ENCODE measurements around the gene MBNL2.

The MBNL2 gene

GRCh38 chr13:97253581-97254293 is 31.6 kb downstream of the MBNL2 start:
- DNase-seq (ENCODE audit: low read depth in 2 of 2): no peak

DNA sequence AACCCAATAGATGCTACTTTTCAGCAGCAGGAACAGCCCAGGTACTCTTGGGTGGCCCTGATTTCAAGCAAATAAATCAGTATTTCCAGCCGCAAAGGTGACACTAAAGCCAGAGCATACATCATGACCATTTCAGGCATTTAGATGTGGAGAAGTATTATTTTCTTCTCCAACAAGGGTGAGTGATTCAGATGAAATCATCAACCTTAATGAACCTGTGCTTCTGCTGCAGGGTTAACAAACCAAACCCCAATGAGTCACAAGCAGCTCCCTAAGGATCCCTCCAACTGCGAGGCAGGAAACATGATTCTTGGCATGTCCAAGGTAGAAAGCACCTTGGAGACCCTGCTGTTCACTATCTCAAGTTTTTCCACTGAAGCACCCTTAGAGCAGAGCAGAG is 32.7 kb downstream of the MBNL2 start:
- no peak for DNase-seq (ENCODE audit: low read depth in 2 of 2)

GRCh38 chr13:97255515-97256021 is 33.4 kb downstream of the MBNL2 start:
- DNase-seq (ENCODE audit: low read depth in 2 of 2): no peak

DNA sequence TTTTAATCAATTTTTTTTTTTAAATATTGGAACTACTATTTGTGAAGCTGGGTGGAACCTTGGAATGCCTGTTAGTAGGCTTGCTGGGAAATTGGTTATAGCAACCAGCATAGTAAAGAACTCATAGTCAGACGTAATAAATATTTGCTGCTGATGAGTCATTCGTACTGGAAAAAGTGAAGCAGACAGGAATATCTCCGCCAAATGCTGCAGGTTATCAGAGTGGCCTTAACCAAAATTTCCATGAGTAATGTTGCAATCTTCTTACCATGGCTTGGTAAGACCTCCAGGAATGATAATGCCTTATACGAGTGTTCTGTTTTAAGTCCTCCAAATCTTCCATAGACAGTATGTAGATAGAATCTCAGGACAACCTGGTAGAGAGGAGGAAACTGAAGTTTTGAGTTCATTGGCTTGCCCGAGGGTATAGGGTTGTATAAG is 34.2 kb downstream of the MBNL2 start:
- DNase-seq (ENCODE audit: low read depth in 2 of 2): peak; percentile 88 to 91

- no peak for DNase-seq (ENCODE audit: low read depth in 2 of 2)
These were observed 35.2 kb downstream of the MBNL2 start for GRCh38 chr13:97257228-97257755.

DNA sequence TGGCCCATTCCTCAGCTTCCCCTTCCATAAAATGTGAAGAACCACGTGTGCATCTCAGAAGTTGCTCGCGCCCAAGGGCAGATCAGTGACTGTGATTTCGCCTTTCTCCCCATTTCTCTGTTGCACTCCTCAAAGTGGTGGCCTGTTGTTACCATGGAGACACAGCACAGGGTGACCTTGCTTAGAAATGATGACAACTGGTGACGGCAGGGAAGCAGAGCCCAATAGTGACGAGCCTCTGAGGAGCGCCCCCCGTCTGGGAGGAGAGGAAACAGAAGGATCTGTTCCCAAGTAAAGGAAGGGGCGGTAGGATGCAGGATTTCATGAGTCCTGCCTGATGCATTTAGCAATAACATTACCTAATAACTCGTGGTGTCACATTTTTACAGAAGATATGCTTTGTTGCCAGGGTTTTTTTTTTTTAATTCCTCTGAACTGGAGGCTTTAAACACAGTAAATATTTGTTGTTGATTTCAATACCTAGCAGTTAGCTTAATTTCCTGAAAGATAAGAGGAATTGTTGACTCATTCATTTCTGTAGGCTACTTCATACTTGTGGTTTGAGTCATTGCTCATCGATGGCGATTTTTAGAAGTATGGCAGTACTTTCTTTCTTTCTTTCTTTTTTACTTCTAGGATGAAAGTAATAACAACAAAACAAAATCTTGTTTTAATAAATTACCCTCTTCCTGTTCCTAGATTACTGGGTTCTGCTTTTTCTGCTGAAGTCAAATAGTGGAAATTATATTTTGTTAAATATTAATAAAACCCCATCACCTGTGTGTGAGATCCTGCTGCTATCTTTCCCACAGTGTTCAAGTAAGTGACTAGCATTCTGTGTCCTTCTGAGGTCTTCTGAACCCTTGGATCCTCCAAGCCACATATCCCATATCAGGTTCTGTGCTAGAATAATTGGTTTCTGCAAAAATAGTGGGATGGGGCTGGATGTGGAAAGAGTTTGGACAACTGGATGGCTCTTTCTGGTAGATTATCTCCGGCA is 36.0 kb downstream of the MBNL2 start:
- peak; percentile 65 to 66 for DNase-seq (ENCODE audit: low read depth in 2 of 2)

DNA sequence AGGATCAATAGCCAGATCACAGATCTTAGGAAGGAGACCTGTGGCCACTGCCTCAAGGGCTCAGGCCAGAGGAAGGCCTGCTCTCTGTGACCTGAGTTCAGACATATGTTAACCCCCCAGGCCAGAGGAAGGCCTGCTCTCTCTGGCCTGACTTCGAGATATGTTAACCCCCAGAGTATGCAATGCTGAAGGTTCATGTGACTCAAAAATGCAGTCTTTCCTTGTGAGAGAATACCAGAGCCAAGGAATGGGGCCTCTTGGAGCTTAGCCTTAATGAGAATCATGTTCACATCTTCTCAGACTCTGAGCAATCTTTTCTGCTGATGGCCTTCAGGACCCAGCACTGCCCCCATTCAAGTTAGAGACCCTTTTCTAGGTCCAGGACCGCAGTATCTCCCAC is 36.7 kb downstream of the MBNL2 start:
- no peak for DNase-seq (ENCODE audit: low read depth in 2 of 2)

DNA sequence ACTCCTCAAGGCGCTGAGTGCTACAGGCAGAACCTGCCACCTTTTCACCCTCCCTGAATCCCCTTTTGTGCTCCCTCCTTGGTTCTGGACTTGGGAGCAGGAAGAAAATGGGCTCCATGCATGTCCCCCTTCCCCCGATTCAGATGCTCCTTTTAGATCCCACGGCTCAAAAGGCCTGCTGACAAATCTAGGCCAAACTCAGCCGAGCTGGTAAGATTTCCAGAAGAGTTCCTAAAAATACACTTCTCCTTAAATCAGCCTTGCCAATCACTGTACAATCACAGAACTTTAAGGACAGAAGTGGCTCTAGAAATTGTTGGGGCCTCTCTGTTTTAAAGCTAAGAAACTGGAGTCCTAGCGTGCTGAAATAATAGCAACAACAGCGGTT is 37.3 kb downstream of the MBNL2 start:
- no peak for DNase-seq (ENCODE audit: low read depth in 2 of 2)

DNA sequence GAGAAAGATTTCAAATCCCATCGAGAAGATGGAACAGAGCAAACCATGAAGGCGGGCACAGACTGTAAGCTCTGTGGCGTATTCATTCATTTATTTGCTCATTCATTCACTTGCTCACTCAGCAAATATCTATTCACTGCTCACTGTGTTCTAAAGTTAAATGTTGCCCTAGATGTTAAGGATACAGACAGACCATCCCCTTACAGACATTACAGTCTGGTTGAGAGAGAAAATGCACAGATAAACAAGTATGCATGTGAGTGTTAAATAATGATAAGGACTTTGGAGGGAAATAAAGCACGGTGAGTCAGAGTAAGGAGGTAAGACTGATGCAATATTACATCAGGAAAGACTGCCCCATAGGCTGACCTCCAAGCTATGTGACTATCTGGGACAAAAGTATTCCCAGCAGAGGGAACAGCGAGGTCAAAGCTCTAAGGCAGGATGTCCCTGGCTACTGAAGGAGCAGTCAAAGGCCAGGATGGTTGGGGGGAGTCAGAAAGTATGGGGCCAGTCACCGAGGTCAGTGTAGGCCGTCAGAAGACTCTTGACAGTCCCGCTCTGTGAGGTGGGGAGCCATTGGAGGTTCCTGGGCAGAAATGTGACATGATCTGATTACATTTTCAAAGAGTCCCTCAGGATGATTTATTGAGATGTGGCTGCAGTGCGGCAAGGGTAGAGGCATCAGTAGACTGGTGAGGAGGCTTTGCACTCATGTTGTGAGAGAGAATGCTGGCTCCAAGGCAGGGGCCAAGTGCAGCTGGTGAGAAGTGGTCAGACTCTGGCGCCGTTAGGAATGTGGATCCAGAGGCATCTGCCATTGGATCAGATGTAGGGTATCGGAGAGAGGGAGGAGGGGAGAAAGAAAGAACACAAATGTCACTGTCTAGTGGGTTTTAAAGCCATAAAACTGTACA is 37.9 kb downstream of the MBNL2 start:
- no peak for DNase-seq (ENCODE audit: low read depth in 2 of 2)

GRCh38 chr13:97261254-97262005 is 39.3 kb downstream of the MBNL2 start:
- no peak for DNase-seq (ENCODE audit: low read depth in 2 of 2)

GRCh38 chr13:97262058-97262457 is 39.9 kb downstream of the MBNL2 start:
- DNase-seq (ENCODE audit: low read depth in 2 of 2): no peak

- DNase-seq (ENCODE audit: low read depth in 2 of 2): no peak
These were observed 41.0 kb downstream of the MBNL2 start for GRCh38 chr13:97263160-97263559.

DNA sequence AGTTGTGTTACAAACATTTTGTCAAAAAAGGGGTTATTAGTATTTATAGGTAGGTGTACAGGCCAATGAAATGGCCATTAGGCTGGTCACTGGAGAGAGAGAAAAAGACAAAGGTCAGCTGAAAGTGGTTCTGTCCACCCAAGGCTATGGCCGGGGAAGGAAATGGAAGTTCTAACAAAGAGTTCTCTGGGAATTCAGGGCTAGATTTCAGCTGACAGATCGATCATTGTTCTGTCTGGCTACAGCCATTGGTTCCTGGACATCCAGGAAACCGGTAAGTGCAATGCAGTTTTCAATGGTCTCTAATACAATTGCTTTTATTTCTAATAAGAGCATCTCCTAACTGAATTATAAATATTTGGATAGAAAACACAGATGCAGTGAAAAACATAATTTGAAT is 42.5 kb downstream of the MBNL2 start:
- no peak for DNase-seq (ENCODE audit: low read depth in 2 of 2)

DNA sequence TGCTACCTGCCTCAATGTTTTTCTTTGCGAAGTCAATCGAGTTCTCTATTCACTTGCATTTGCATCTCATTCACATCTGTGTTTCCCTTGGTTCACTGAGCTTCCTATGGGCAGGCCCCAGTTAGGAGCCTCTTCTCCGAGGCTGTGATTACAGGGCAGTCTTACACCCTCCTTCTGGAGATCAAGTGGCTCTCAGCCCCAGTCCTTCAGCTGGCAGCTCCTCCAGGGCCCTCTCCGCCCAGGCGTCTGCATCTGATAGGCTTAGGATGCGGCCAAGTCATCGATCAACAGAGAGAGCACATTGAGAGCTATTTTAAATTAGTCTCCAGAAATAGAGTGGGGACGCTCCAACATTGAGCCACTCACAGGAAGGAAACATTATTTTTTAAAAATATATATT is 44.2 kb downstream of the MBNL2 start:
- DNase-seq (ENCODE audit: low read depth in 2 of 2): no peak

- no peak for DNase-seq (ENCODE audit: low read depth in 2 of 2)
These were observed 44.8 kb downstream of the MBNL2 start for GRCh38 chr13:97266772-97267417.

DNA sequence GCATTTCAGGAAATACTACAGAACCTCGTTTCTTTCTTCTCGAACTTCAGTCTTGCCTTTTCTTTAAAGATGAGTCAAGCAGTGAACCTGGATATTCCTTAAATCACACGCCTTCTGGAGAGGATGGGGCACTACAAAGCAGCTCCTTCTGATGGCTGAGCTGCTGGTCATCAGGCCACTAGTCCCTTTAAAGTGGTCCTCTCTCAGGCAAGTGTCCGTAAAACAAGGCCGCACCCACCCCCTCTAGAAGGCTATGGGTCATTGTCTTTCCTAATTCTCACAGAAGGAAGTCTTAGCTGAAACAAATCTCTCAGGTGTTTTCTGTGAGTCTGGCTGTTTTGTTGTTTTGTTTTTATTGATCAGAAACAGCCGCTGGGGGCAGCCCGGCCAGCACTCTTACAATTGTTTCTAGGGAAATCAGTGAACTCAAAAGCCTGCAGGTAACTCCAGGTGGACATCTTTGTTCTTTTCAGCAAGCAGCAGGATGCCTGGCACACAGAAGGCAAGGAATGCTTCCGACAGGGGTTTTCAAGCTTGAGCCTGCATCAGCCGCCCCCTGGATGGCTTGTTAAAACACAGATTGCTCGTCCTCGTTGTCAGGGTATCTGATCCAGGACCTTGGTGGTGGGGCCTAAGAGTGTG is 45.4 kb downstream of the MBNL2 start:
- no peak for DNase-seq (ENCODE audit: low read depth in 2 of 2)

DNA sequence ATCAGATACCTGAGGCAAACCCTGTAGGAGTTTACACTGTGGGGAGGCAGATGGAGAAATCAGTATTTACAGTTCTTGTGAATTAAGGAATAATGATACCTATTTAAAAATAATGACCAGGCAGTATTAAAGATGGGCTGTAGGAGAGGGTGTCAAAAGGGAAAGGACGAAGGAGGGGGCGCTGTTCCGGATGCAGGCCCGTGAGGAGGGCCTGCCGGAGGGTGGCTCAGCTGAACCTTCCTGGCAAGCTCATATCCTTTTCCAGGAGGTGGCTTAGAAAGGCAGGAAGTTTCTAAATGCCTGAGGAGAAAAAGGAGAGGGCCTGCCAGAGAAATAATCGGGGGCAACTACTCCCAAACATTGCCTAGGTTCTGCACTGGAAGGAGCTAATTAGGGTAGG is 46.6 kb downstream of the MBNL2 start:
- DNase-seq (ENCODE audit: low read depth in 2 of 2): no peak

DNA sequence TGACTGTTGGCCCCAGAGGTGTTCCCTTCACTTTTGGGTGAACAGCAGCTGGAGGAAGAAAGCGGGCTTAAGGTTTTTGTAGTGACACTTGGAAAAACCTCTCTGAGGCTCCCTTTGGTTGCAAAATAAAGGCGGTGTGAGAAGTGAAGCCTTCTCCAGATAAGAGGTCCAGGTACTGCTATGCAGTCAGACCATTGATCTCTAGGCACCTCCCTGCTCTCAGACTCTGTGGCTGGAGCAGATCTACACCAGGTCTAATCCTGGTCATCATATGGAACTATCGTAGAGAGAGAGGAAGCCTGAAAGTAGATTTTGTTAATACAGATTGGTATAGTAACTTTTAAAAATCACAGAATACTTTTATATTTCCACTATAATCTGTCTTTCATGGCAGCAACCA is 47.5 kb downstream of the MBNL2 start:
- DNase-seq (ENCODE audit: low read depth in 2 of 2): no peak

- no peak for DNase-seq (ENCODE audit: low read depth in 2 of 2)
These were observed 50.4 kb downstream of the MBNL2 start for GRCh38 chr13:97272526-97272925.
